ENCODE results near the gene RSPH3. TPM values are rescaled to one million over a fixed set of nuclear protein-coding genes. Genes with fewer than 3 reads are reported as not detected.

RSPH3 gene
- total and polyA plus RNA-seq, 7 experiments from 2014 or later, result 1.3 to 3.6 (median 2.4) TPM

- peaks cover 0 to 3% (median 0%) of the 10 kb centered on the region in 5 donors for H3K36me3 Mint-ChIP-seq
- Histone ChIP-seq H3K36me3 (ENCODE audit: control insufficient read depth in 2 of 3, insufficient read depth in 3 of 3, low read length in 3 of 3) (no peaks in the 10 kb centered on the region), H3K4me3 (ENCODE audit: low read length) (no peak overlapping the region), H3K27me3 (ENCODE audit: control insufficient read depth in 2 of 2, insufficient read depth in 2 of 2, low read length in 2 of 2) (no peaks in the 10 kb centered on the region), H3K27ac (ENCODE audit: low read depth, low read length) (no peak overlapping the region), H3K4me1 (ENCODE audit: control insufficient read depth in 2 of 2, insufficient read depth in 2 of 2, low read length in 2 of 2) (peaks cover 14 to 22% of the 10 kb centered on the region in 2 donors), H3K9me3 (ENCODE audit: control insufficient read depth in 2 of 3, low read length in 3 of 3) (no peaks in the 10 kb centered on the region)
- POLR2A ChIA-PET, result interaction anchor here (0.7 to 3.3 kb wide), 8 partner anchors 8 to 126 kb away, joined by 3 to 29 read pairs (median 6); partner anchors contain the start of gene RSPH3
- H3K27ac Mint-ChIP-seq, result peak overlapping the region in 1 of 9 donors; percentile 60
- peaks cover 17 to 44% (median 27%) of the 10 kb centered on the region in 7 donors for H3K4me1 Mint-ChIP-seq
- H3K4me3 Mint-ChIP-seq, result peak overlapping the region in 1 of 10 donors; percentile 16
- peak in 8 of 9 donors; percentile 7 to 64 (median 56) for DNase-seq
- CTCF ChIA-PET, result interaction anchor here (0.9 to 10.6 kb wide), 17 partner anchors 9 to 347 kb away, joined by 3 to 220 read pairs (median 5); partner anchors contain the start of genes RSPH3 and TAGAP
- no peaks in the 10 kb centered on the region for H3K27me3 Mint-ChIP-seq
- intact Hi-C loops (cut with micrococcal nuclease), result loop anchor here (1.0 kb wide), 5 partner anchors 8 to 126 kb away; partner anchors contain the start of gene RSPH3 (in 1 of the 2)
- peak; percentile 79 for ATAC-seq
- H3K9me3 Mint-ChIP-seq, result no peaks in the 10 kb centered on the region
These were observed 8.8 kb upstream of the RSPH3 start for GRCh38 chr6:159008656-159009288.

DNA sequence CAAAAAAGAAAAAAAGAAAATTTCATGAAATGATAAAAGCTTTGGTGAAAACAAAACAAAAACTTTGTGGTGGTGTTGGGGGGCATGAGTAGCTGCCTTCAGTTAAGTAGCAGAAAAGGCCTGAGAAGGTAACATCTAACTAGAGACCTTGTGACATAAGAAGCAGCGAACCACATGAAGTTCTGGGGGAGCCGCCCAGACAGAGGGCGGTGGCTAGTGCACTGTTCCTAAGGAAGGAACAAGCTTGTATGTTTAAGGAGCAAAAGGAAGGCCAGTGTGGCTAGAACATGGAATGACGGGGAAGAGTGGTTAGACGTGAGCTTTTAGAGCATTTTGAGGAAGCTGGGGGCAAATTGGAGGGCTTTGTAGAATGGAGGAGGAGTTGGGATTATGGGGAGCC, 7.5 kb upstream of the RSPH3 start:
- Histone ChIP-seq H3K9me3 (ENCODE audit: control insufficient read depth in 2 of 3, low read length in 3 of 3) (no peaks in the 10 kb centered on the region), H3K36me3 (ENCODE audit: control insufficient read depth in 2 of 3, insufficient read depth in 3 of 3, low read length in 3 of 3) (peaks cover 0 to 2% (median 0%) of the 10 kb centered on the region in 3 experiments), H3K4me1 (ENCODE audit: control insufficient read depth in 2 of 2, insufficient read depth in 2 of 2, low read length in 2 of 2) (peaks cover 6 to 11% of the 10 kb centered on the region in 2 donors), H3K27ac (ENCODE audit: low read depth, low read length) (no peak overlapping the region), H3K4me3 (ENCODE audit: low read length) (no peak overlapping the region), H3K27me3 (ENCODE audit: control insufficient read depth in 2 of 2, insufficient read depth in 2 of 2, low read length in 2 of 2) (no peaks in the 10 kb centered on the region)
- Mint-ChIP-seq H3K4me3 (peak overlapping the region in 1 of 10 donors; percentile 24), H3K36me3 (peaks cover 0 to 5% (median 0%) of the 10 kb centered on the region in 5 donors), H3K9me3 (no peaks in the 10 kb centered on the region), H3K27ac (peak overlapping the region in 4 of 9 donors; percentile 11 to 74 (median 42)), H3K27me3 (no peaks in the 10 kb centered on the region), H3K4me1 (peaks cover 14 to 39% (median 22%) of the 10 kb centered on the region in 7 donors)
- no peak for ATAC-seq
- intact Hi-C loops (cut with micrococcal nuclease), result no loop called here
- ChIA-PET POLR2A (interaction anchor here (0.6 to 3.3 kb wide), 5 partner anchors 55 to 128 kb away, joined by 3 to 29 read pairs (median 4); no protein-coding TSS in a partner anchor), CTCF (interaction anchor here (0.6 to 10.6 kb wide), 8 partner anchors 8 to 162 kb away, joined by 3 to 220 read pairs (median 8); partner anchors contain the start of genes RSPH3 and TAGAP)
- no peak for DNase-seq

DNA sequence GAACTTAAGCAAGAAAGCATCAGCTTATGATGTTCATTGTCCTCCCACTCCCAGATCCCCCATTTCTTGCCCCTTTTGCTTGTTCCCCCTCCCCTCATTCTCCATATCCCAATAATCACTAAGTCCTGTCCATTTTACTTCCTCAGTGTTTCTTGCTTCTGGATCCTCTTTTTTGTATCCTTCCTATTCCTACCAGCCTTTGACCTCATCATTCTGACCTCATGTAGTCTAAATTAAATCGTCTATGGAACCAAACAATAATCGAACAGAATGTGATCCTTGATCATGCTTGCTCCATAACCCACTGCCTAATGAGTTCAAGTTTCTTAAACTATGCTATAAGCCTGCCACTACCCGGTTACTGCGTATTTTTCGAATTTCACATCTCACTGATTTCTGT, 5.4 kb upstream of the RSPH3 start:
- H3K4me3 Mint-ChIP-seq, result no peak overlapping the region

DNA sequence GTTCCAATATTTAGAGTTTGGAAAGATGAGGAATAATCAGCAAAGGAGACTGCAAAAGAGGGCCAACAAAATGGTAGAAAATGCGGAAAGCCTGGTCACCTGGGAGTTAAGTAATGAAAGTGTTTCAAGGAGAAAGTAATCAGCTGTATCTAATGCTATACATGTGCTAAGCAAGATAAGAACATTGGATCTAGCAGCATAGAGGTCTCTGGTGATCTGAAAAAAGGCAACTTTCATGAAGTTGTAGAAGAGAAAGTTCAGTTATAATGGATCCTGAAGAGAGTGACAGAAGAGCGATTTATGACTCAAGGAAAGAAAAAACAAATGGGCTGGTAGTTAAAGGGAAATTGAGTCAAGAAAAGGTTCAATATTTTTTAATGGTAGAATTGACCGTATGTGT, 4.6 kb upstream of the RSPH3 start:
- H3K27me3 ChIP-seq (ENCODE audit: control insufficient read depth in 2 of 2, insufficient read depth in 2 of 2, low read length in 2 of 2), result no peaks in the 10 kb centered on the region
- Mint-ChIP-seq H3K27me3 (no peaks in the 10 kb centered on the region), H3K4me3 (no peak overlapping the region), H3K9me3 (no peaks in the 10 kb centered on the region), H3K27ac (peak overlapping the region in 2 of 9 donors; percentile 6 to 33), H3K4me1 (peaks cover 16 to 37% (median 22%) of the 10 kb centered on the region in 7 donors), H3K36me3 (peaks cover 0 to 6% (median 0%) of the 10 kb centered on the region in 5 donors)
- H3K36me3 ChIP-seq (ENCODE audit: control insufficient read depth in 2 of 3, insufficient read depth in 3 of 3, low read length in 3 of 3), result peaks cover 0 to 5% (median 4%) of the 10 kb centered on the region in 3 experiments
- no peaks in the 10 kb centered on the region for H3K9me3 ChIP-seq (ENCODE audit: control insufficient read depth in 2 of 3, low read length in 3 of 3)
- intact Hi-C loops (cut with micrococcal nuclease), result no loop called here
- H3K4me1 ChIP-seq (ENCODE audit: control insufficient read depth in 2 of 2, insufficient read depth in 2 of 2, low read length in 2 of 2), result peaks cover 13 to 19% of the 10 kb centered on the region in 2 donors
- DNase-seq, result no peak
- ChIA-PET POLR2A (interaction anchor here (1.9 kb wide), 1 partner anchor 13 kb away, joined by 7 read pairs; no protein-coding TSS in a partner anchor), CTCF (interaction anchor here (0.6 to 10.6 kb wide), 5 partner anchors 37 to 130 kb away, joined by 3 to 220 read pairs (median 44); partner anchors contain the start of gene TAGAP)
- no peak overlapping the region for H3K27ac ChIP-seq (ENCODE audit: low read depth, low read length)
- H3K4me3 ChIP-seq (ENCODE audit: low read length), result no peak overlapping the region
- no peak for ATAC-seq

More for the DNA sequence above, 5.4 kb upstream of the RSPH3 start:
- no peak overlapping the region for H3K4me3 ChIP-seq (ENCODE audit: low read length)
- Mint-ChIP-seq H3K36me3 (peaks cover 0 to 6% (median 0%) of the 10 kb centered on the region in 5 donors), H3K4me1 (peaks cover 17 to 40% (median 24%) of the 10 kb centered on the region in 7 donors), H3K27ac (no peak overlapping the region), H3K27me3 (no peaks in the 10 kb centered on the region), H3K9me3 (no peaks in the 10 kb centered on the region)
- intact Hi-C loops (cut with micrococcal nuclease), result no loop called here
- ATAC-seq (no peak), DNase-seq (no peak)
- H3K27me3 ChIP-seq (ENCODE audit: control insufficient read depth in 2 of 2, insufficient read depth in 2 of 2, low read length in 2 of 2), result no peaks in the 10 kb centered on the region
- no peak overlapping the region for H3K27ac ChIP-seq (ENCODE audit: low read depth, low read length)
- peaks cover 0 to 5% (median 0%) of the 10 kb centered on the region in 3 experiments for H3K36me3 ChIP-seq (ENCODE audit: control insufficient read depth in 2 of 3, insufficient read depth in 3 of 3, low read length in 3 of 3)
- peaks cover 11 to 21% of the 10 kb centered on the region in 2 donors for H3K4me1 ChIP-seq (ENCODE audit: control insufficient read depth in 2 of 2, insufficient read depth in 2 of 2, low read length in 2 of 2)
- ChIA-PET POLR2A (interaction anchor here (1.4 kb wide), 1 partner anchor 99 kb away, joined by 3 read pairs; no protein-coding TSS in a partner anchor), CTCF (interaction anchor here (0.6 to 10.6 kb wide), 4 partner anchors 37 to 129 kb away, joined by 3 to 220 read pairs (median 56); partner anchors contain the start of gene TAGAP)
- H3K9me3 ChIP-seq (ENCODE audit: control insufficient read depth in 2 of 3, low read length in 3 of 3), result no peaks in the 10 kb centered on the region

DNA sequence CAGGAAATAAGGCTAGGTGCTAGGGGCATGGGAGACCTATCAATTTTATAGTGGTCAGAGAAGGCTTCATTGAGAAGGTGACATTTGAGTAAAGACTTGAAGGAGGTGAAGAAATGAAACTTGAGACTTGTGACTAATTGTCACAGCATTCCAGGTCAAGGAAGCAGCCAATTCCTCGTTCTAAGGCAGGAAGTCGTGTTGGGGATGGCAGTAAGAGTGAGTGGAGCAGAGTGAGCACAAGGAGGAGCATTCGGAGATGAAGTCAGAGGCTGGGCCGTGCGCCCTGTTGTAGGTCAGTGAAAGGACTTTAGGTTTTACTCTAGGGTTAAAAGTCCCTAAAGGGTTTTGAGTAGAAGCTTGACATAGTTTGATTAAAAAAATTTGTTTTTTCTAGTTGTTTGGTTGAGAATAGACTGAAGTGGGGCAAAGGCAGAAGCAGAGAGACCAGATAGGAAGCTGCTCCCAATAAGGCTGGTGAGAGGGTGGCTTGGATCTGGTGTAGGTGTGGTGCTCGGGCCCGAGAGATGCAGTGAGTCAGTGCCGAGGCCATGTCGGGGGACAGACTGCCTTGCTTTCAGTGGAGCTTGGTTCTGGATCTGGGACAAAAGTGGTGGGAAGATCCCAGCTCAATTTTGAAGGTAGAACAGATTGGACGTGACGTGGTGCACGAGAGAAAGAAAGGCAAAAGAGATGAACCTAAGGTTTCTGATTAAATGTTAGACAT, 2.6 kb upstream of the RSPH3 start:
- Histone ChIP-seq H3K36me3 (ENCODE audit: control insufficient read depth in 2 of 3, insufficient read depth in 3 of 3, low read length in 3 of 3) (peaks cover 0 to 7% (median 5%) of the 10 kb centered on the region in 3 experiments), H3K27me3 (ENCODE audit: control insufficient read depth in 2 of 2, insufficient read depth in 2 of 2, low read length in 2 of 2) (no peaks in the 10 kb centered on the region), H3K4me1 (ENCODE audit: control insufficient read depth in 2 of 2, insufficient read depth in 2 of 2, low read length in 2 of 2) (peaks cover 7 to 16% of the 10 kb centered on the region in 2 donors), H3K27ac (ENCODE audit: low read depth, low read length) (no peak overlapping the region), H3K4me3 (ENCODE audit: low read length) (no peak overlapping the region), H3K9me3 (ENCODE audit: control insufficient read depth in 2 of 3, low read length in 3 of 3) (no peaks in the 10 kb centered on the region)
- no peak for DNase-seq
- Mint-ChIP-seq H3K4me1 (peaks cover 18 to 27% (median 22%) of the 10 kb centered on the region in 7 donors), H3K27me3 (no peaks in the 10 kb centered on the region), H3K27ac (peak overlapping the region in 2 of 9 donors; percentile 67 to 69), H3K9me3 (no peaks in the 10 kb centered on the region), H3K4me3 (no peak overlapping the region), H3K36me3 (peaks cover 0 to 6% (median 0%) of the 10 kb centered on the region in 5 donors)
- no peak for ATAC-seq
- intact Hi-C loops (cut with micrococcal nuclease), result no loop called here
- POLR2A ChIA-PET, result interaction anchor here (1.2 to 1.9 kb wide), 2 partner anchors 15 to 41 kb away, joined by 5 to 7 read pairs; no protein-coding TSS in a partner anchor
- CTCF ChIA-PET, result interaction anchor here (0.7 to 10.6 kb wide), 5 partner anchors 8 to 137 kb away, joined by 3 to 220 read pairs (median 3); no protein-coding TSS in a partner anchor
